Common myeloid progenitor, CD34-positive (primary cell): ENCODE results near the gene SLC27A2.

Experiments used
- CTCF ChIA-PET: fragments of 350-600 bp; sonication (Branson Sonifier 250); formaldehyde crosslinking; loops from one replicate; lab custom pipeline; 2021; ENCODE audit warnings: antibody characterized with exemption; lab: Charles Lee
- POLR2A ChIA-PET: fragments of 350-600 bp; sonication (Branson Sonifier 250); formaldehyde crosslinking; loops from one replicate; lab custom pipeline; 2021; ENCODE audit warnings: antibody characterized with exemption; lab: Charles Lee
- DNase-seq, 3 donors: peaks; one replicate each; pipeline versions ENCODE4 v3.0.0 to v3.0.0-alpha.2; 2013
- H3K27ac ChIP-seq, 2 experiments: 1 replicate in 1 of 2; 2 replicates in 1 of 2; pipeline ENCODE4 v1.7.0; 2013; ENCODE audit warnings: inconsistent platforms in 2 of 2, low read length in 2 of 2, mild to moderate bottlenecking in 2 of 2, low read depth in 1 of 2, moderate library complexity in 1 of 2; ENCODE audit not compliant: severe bottlenecking in 2 of 2, insufficient read depth in 1 of 2, poor library complexity in 1 of 2
- H3K27me3 ChIP-seq, 5 experiments: replicated peaks in 2 of 5; 1 replicate in 3 of 5; 2 replicates in 2 of 5; pipeline versions ENCODE4 v1.6.1 to v1.7.0; 2013; ENCODE audit warnings: low read length in 4 of 5, mild to moderate bottlenecking in 2 of 5, moderate library complexity in 2 of 5, inconsistent platforms in 1 of 5; ENCODE audit not compliant: insufficient read depth in 5 of 5, control insufficient read depth in 4 of 5
- H3K36me3 ChIP-seq, 4 experiments: 1 replicate in 2 of 4; 2 replicates in 2 of 4; pipeline versions ENCODE4 v1.6.1 to v1.7.0; 2013; ENCODE audit warnings: low read length in 3 of 4, control low read depth in 1 of 4, mild to moderate bottlenecking in 1 of 4; ENCODE audit not compliant: control insufficient read depth in 4 of 4, insufficient read depth in 4 of 4
- H3K4me1 ChIP-seq, 4 experiments: 1 replicate in 3 of 4; 2 replicates in 1 of 4; pipeline versions ENCODE4 v1.6.1 to v1.7.1; 2013; ENCODE audit warnings: low read length in 3 of 4, mild to moderate bottlenecking in 3 of 4, control low read depth in 1 of 4, inconsistent platforms in 1 of 4, moderate library complexity in 1 of 4; ENCODE audit not compliant: control insufficient read depth in 4 of 4, insufficient read depth in 4 of 4; ENCODE audit errors: control extremely low read depth in 1 of 4
- H3K4me3 ChIP-seq, 7 experiments: 1 replicate in 4 of 7; 2 replicates in 3 of 7; pipeline versions ENCODE4 v1.5.1 to v1.7.0; 2013; ENCODE audit warnings: mild to moderate bottlenecking in 7 of 7, low read length in 6 of 7, moderate library complexity in 6 of 7, inconsistent platforms in 2 of 7, low read depth in 2 of 7, control low read depth in 1 of 7; ENCODE audit not compliant: insufficient read depth in 4 of 7, control insufficient read depth in 1 of 7; ENCODE audit errors: extremely low read depth in 1 of 7
- H3K9me3 ChIP-seq, 5 experiments: 1 replicate in 4 of 5; 2 replicates in 1 of 5; pipeline versions ENCODE4 v1.6.1 to v1.7.1; 2013; ENCODE audit warnings: low read length in 4 of 5, mild to moderate bottlenecking in 2 of 5, inconsistent platforms in 1 of 5, low read depth in 1 of 5, moderate library complexity in 1 of 5; ENCODE audit not compliant: control insufficient read depth in 4 of 5, insufficient read depth in 2 of 5; ENCODE audit errors: control extremely low read depth in 1 of 5
- WGBS: methylation state at CpG from one replicate; pipeline ENCODE4 v1.1.5; 2013; ENCODE audit not compliant: insufficient coverage; 5-methylcytosine and 5-hydroxymethylcytosine counted together

Gene SLC27A2

GRCh38 chr15:50202003-50202402 is 20.0 kb downstream of the SLC27A2 start:
- Histone ChIP-seq H3K4me1 (no peaks in the 10 kb centered on the region), H3K36me3 (peaks cover 9 to 53% (median 35%) of the 10 kb centered on the region in 4 experiments), H3K27me3 (no peaks in the 10 kb centered on the region), H3K27ac (no peak overlapping the region), H3K4me3 (no peak overlapping the region), H3K9me3 (no peaks in the 10 kb centered on the region)
- CTCF ChIA-PET, result no interaction called here
- no peak for DNase-seq
- POLR2A ChIA-PET, result no interaction called here

GRCh38 chr15:50206020-50206419 is 24.0 kb downstream of the SLC27A2 start:
- H3K4me3 ChIP-seq, result no peak overlapping the region
- 100% methylated on average over 4 of the region's 5 CpGs for WGBS
- no peak overlapping the region for H3K27ac ChIP-seq
- H3K36me3 ChIP-seq, result peaks cover 5 to 75% (median 57%) of the 10 kb centered on the region in 4 experiments
- peaks cover 0 to 4% (median 0%) of the 10 kb centered on the region in 4 experiments for H3K4me1 ChIP-seq
- POLR2A ChIA-PET, result no interaction called here
- CTCF ChIA-PET, result interaction anchor here (0.8 kb wide), 1 partner anchor 23 kb away, joined by 3 read pairs; no protein-coding TSS in a partner anchor
- H3K27me3 ChIP-seq, result no peaks in the 10 kb centered on the region
- peaks cover 0 to 10% (median 4%) of the 10 kb centered on the region in 5 experiments for H3K9me3 ChIP-seq
- DNase-seq, result no peak

- H3K36me3 ChIP-seq, result peaks cover 2 to 61% (median 47%) of the 10 kb centered on the region in 4 experiments
- WGBS, result 100% methylated on average over 3 of the region's 4 CpGs
- CTCF ChIA-PET, result no interaction called here
These were observed 27.8 kb downstream of the SLC27A2 start for GRCh38 chr15:50209809-50210208.

GRCh38 chr15:50210462-50211157 is 28.6 kb downstream of the SLC27A2 start:
- Histone ChIP-seq H3K4me3 (no peak overlapping the region), H3K36me3 (peaks cover 2 to 55% (median 43%) of the 10 kb centered on the region in 4 experiments), H3K27ac (no peak overlapping the region), H3K9me3 (peaks cover 0 to 19% (median 11%) of the 10 kb centered on the region in 5 experiments), H3K27me3 (no peaks in the 10 kb centered on the region), H3K4me1 (peaks cover 0 to 4% (median 0%) of the 10 kb centered on the region in 4 experiments)
- DNase-seq, result no peak
- ChIA-PET POLR2A (no interaction called here), CTCF (no interaction called here)
- 98% methylated on average over 8 of the region's 8 CpGs for WGBS

More at GRCh38 chr15:50209809-50210208, 27.8 kb downstream of the SLC27A2 start:
- Histone ChIP-seq H3K4me1 (peaks cover 0 to 4% (median 0%) of the 10 kb centered on the region in 4 experiments), H3K4me3 (no peak overlapping the region), H3K27me3 (no peaks in the 10 kb centered on the region), H3K9me3 (peaks cover 0 to 19% (median 11%) of the 10 kb centered on the region in 5 experiments), H3K27ac (no peak overlapping the region)
- POLR2A ChIA-PET, result no interaction called here
- DNase-seq, result no peak

GRCh38 chr15:50218291-50218690 is 36.3 kb downstream of the SLC27A2 start:
- Histone ChIP-seq H3K4me1 (no peaks in the 10 kb centered on the region), H3K27me3 (no peaks in the 10 kb centered on the region), H3K9me3 (no peaks in the 10 kb centered on the region), H3K36me3 (peaks cover 2 to 17% (median 8%) of the 10 kb centered on the region in 4 experiments), H3K4me3 (no peak overlapping the region), H3K27ac (no peak overlapping the region)
- ChIA-PET CTCF (no interaction called here), POLR2A (no interaction called here)
- WGBS, result 91% methylated on average over 1 of the region's 1 CpG
- DNase-seq, result no peak

- CTCF ChIA-PET, result interaction anchor here (0.9 kb wide), 1 partner anchor 165 kb away, joined by 3 read pairs; no protein-coding TSS in a partner anchor
These were observed 36.7 kb downstream of the SLC27A2 start for GRCh38 chr15:50218691-50219090.

GRCh38 chr15:50219820-50220219 is 37.8 kb downstream of the SLC27A2 start:
- Histone ChIP-seq H3K36me3 (peaks cover 6 to 23% (median 15%) of the 10 kb centered on the region in 4 experiments), H3K9me3 (no peaks in the 10 kb centered on the region), H3K27ac (no peak overlapping the region), H3K4me3 (no peak overlapping the region), H3K4me1 (no peaks in the 10 kb centered on the region), H3K27me3 (no peaks in the 10 kb centered on the region)
- no peak for DNase-seq
- 100% methylated on average over 2 of the region's 2 CpGs for WGBS
- POLR2A ChIA-PET, result interaction anchor here (0.6 kb wide), 1 partner anchor 14 kb away, joined by 3 read pairs; no protein-coding TSS in a partner anchor
- CTCF ChIA-PET, result interaction anchor here (1.2 kb wide), 1 partner anchor 36 kb away, joined by 6 read pairs; no protein-coding TSS in a partner anchor

More at GRCh38 chr15:50218691-50219090, 36.7 kb downstream of the SLC27A2 start:
- DNase-seq, result no peak
- Histone ChIP-seq H3K4me3 (no peak overlapping the region), H3K27ac (no peak overlapping the region), H3K27me3 (no peaks in the 10 kb centered on the region), H3K9me3 (no peaks in the 10 kb centered on the region), H3K4me1 (no peaks in the 10 kb centered on the region), H3K36me3 (peaks cover 3 to 18% (median 10%) of the 10 kb centered on the region in 4 experiments)
- WGBS, result no CpG with 5 or more reads among the region's 1 CpG
- POLR2A ChIA-PET, result no interaction called here
